ENCODE results near the gene PRODH2. TPM values are rescaled to one million over a fixed set of nuclear protein-coding genes. Genes with fewer than 3 reads are reported as not detected.
A peak's percentile ranks its signal among the peaks of the same experiment; 100 is the strongest.
"Not testable (repeated sequence)": the region's sequence is repeated elsewhere in the genome, so short reads cannot be mapped to it uniquely, and the experiment has no call there.

The PRODH2 gene
- total RNA-seq, 1 experiment from 2014 or later, result not detected

DNA sequence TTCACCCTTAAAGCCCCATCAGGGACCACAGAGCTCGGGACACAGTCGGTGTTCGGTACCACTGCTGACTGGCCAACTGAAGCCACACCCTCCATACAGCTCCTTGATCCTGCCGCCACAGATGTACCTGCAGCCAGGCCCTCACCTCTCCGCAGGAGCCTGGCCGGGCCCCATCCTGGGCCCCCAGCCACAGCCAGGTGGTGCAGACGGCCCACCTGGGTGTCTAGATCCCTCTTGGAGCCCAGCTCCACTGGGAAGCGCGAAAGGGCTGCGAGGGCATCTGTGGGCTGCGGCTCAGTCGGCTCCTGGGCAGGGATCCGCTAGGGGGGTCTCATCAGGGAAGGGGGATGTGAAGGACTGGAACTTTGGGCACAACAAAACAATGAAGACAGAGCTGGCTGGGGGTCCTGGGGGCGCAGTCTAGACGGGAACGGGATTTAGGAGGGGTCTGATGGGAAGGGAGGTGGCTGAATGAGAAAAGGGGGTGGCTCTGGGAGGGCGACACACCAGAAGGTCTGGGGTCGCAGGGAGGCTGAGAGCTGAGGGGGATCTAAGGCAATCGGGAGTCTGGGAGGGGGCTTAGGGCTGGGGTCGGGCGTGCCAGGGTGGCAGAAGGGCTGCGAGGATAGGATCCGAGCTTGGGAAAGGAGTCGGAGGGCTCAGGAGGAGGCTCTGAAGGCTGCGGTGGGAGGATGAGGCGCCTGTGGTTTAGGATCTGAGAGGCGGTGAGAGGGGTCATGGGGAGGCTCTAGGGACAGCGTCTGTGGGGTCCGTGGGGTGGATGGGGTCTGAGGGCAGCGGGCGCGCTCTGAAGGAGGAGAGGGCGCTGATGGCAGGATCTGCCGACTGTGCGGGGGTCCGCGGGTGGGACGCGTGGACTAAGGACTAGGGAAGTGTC lies 15.8 kb downstream of the PRODH2 start:
- ChIA-PET POLR2A (ENCODE audit: unreplicated experiment) (no interaction called here), CTCF (no interaction called here)
- Histone ChIP-seq H3K9me2 (replicated peaks; ENCODE audit: low read length) (no peaks in the 10 kb centered on the region), H3K27me3 (ENCODE audit: low read length) (no peaks in the 10 kb centered on the region), H3K4me2 (ENCODE audit: low read length) (no peak overlapping the region), H3K4me3 (ENCODE audit: low read length) (no peak overlapping the region), H3K9ac (ENCODE audit: low read length) (no peak overlapping the region), H4K20me1 (ENCODE audit: low read length) (no peaks in the 10 kb centered on the region), H3K79me2 (ENCODE audit: low read length) (no peaks in the 10 kb centered on the region), H3K27ac (ENCODE audit: low read length) (no peak overlapping the region), H3F3A (ENCODE audit: low read length, unreplicated experiment) (no peaks in the 10 kb centered on the region), H3K36me3 (ENCODE audit: low read depth, low read length) (no peaks in the 10 kb centered on the region), H3K4me1 (ENCODE audit: insufficient read depth, low read length) (no peaks in the 10 kb centered on the region), H2AFZ (ENCODE audit: low read length) (no peak overlapping the region), H3K9me3 (ENCODE audit: low read length) (no peaks in the 10 kb centered on the region)
- BruUV-seq (replicated peaks), result no TSS peak
- TF ChIP-seq EZH2phosphoT487 (IDR thresholded peaks at IDR 0.05; ENCODE audit: borderline replicate concordance, low read length) (no peak), CTCF (conservative IDR thresholded peaks at IDR 0.05; ENCODE audit: low read depth, low read length) (no peak), EZH2 (IDR thresholded peaks at IDR 0.05; ENCODE audit: low read length, unreplicated experiment) (no peak)
- intact Hi-C loops (cut with micrococcal nuclease), result no loop called here
- ATAC-seq (no peak), DNase-seq (no peak)

DNA sequence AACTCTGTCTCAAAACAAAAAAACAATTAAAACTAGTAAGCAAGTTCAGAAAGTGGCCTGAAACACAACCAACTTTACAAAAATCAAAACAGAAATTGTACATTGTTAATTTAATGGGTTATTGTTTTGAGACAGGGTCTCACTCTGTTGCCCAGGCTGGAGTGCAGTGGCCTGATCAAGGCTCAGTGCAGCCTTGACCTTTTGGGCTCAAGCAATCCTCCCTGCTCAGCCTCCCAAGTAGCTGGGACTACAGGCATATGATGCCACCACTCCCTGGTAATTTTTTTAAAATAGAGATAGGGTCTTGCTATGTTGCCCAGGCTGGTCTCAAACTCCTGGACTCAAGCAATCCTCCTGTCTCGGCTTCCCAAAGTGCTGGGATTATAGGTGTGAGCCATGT lies 17.1 kb downstream of the PRODH2 start:
- BruUV-seq (replicated peaks); H3K4me3 ChIP-seq (ENCODE audit: low read length): not testable (repeated sequence)

DNA sequence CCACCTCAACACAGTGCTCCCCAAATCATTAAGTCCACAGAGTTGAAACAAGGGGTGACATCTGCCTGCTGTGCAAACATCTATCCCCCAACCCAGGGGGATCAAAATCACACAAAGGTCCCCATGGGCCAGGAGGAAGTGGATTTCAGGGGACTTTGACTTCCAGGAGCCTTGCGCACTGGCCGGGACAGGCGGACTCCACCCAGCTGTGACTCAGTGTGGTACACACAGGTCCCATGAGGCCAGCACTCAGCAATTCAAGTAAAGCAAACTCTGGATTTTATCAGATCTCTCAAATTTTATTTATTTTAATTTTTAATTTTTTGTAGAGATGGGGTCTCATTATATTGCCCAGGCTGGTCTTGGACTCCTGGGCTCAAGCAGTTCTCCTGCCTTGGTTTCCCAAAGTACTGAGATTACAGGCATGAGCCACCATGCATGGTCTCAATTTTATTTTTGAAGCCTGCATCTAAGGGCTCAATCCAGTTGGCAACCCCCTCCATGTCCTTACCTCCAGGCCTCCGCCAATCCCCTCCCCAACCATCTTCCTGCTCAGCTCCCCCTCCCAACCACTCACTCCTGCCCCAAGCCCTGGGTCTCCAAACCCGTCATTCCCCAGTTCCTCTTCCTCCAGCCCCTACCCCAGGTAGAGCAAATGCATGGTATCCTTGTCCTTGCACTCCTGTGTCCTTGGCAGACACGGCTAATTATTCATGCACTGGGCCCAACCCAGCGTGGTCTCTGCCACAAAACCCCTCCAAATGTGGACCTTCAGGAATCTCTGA lies 19.1 kb downstream of the PRODH2 start:
- H3K27me3 ChIP-seq (ENCODE audit: low read length), result no peaks in the 10 kb centered on the region
- H3K9me2 ChIP-seq (replicated peaks; ENCODE audit: low read length), result no peaks in the 10 kb centered on the region
- H3K4me3 ChIP-seq (ENCODE audit: low read length), result no peak overlapping the region
- H3K9ac ChIP-seq (ENCODE audit: low read length), result no peak overlapping the region
- intact Hi-C loops (cut with micrococcal nuclease), result no loop called here
- TF ChIP-seq CTCF (conservative IDR thresholded peaks at IDR 0.05; ENCODE audit: low read depth, low read length), result no peak
- no peak for TF ChIP-seq EZH2 (IDR thresholded peaks at IDR 0.05; ENCODE audit: low read length, unreplicated experiment)
- TF ChIP-seq EZH2phosphoT487 (IDR thresholded peaks at IDR 0.05; ENCODE audit: borderline replicate concordance, low read length), result no peak
- ChIA-PET POLR2A (ENCODE audit: unreplicated experiment) (no interaction called here), CTCF (no interaction called here)
- ATAC-seq, result peak; percentile 54; the same call in 1 of the 2 replicates
- H4K20me1 ChIP-seq (ENCODE audit: low read length), result no peaks in the 10 kb centered on the region
- H3K79me2 ChIP-seq (ENCODE audit: low read length), result no peaks in the 10 kb centered on the region
- H3K9me3 ChIP-seq (ENCODE audit: low read length), result no peaks in the 10 kb centered on the region
- H3K4me1 ChIP-seq (ENCODE audit: insufficient read depth, low read length), result no peaks in the 10 kb centered on the region
- no peak overlapping the region for H3K4me2 ChIP-seq (ENCODE audit: low read length)
- H3K27ac ChIP-seq (ENCODE audit: low read length), result no peak overlapping the region
- peak; percentile 2 for DNase-seq
- no TSS peak for BruUV-seq (replicated peaks)
- H3F3A ChIP-seq (ENCODE audit: low read length, unreplicated experiment), result no peaks in the 10 kb centered on the region
- no peaks in the 10 kb centered on the region for H3K36me3 ChIP-seq (ENCODE audit: low read depth, low read length)
- H2AFZ ChIP-seq (ENCODE audit: low read length), result no peak overlapping the region

More for the DNA sequence above, 17.1 kb downstream of the PRODH2 start:
- H3K27me3 ChIP-seq (ENCODE audit: low read length); CTCF ChIA-PET; H3K9ac ChIP-seq (ENCODE audit: low read length); H3K9me3 ChIP-seq (ENCODE audit: low read length); H3F3A ChIP-seq (ENCODE audit: low read length, unreplicated experiment); ATAC-seq; H3K27ac ChIP-seq (ENCODE audit: low read length); H3K9me2 ChIP-seq (replicated peaks; ENCODE audit: low read length); H3K4me1 ChIP-seq (ENCODE audit: insufficient read depth, low read length); H3K4me2 ChIP-seq (ENCODE audit: low read length); H3K36me3 ChIP-seq (ENCODE audit: low read depth, low read length); H4K20me1 ChIP-seq (ENCODE audit: low read length); POLR2A ChIA-PET (ENCODE audit: unreplicated experiment); H3K79me2 ChIP-seq (ENCODE audit: low read length); DNase-seq; H2AFZ ChIP-seq (ENCODE audit: low read length); intact Hi-C loops (cut with micrococcal nuclease): not testable (repeated sequence)

All from PC-3 (cell line).